Effector CD4-positive, alpha-beta T cell (primary cell): ENCODE results near the gene ADAMTS17.

Experiments
- DNase-seq: peaks from one replicate; pipeline ENCODE4 v3.0.0-alpha.2; 2020

ADAMTS17 gene

GRCh38 chr15:100308608-100309007, 33.2 kb downstream of the ADAMTS17 start:
- no peak for DNase-seq

GRCh38 chr15:100308213-100308600, 33.6 kb downstream of the ADAMTS17 start:
- DNase-seq: no peak

DNA sequence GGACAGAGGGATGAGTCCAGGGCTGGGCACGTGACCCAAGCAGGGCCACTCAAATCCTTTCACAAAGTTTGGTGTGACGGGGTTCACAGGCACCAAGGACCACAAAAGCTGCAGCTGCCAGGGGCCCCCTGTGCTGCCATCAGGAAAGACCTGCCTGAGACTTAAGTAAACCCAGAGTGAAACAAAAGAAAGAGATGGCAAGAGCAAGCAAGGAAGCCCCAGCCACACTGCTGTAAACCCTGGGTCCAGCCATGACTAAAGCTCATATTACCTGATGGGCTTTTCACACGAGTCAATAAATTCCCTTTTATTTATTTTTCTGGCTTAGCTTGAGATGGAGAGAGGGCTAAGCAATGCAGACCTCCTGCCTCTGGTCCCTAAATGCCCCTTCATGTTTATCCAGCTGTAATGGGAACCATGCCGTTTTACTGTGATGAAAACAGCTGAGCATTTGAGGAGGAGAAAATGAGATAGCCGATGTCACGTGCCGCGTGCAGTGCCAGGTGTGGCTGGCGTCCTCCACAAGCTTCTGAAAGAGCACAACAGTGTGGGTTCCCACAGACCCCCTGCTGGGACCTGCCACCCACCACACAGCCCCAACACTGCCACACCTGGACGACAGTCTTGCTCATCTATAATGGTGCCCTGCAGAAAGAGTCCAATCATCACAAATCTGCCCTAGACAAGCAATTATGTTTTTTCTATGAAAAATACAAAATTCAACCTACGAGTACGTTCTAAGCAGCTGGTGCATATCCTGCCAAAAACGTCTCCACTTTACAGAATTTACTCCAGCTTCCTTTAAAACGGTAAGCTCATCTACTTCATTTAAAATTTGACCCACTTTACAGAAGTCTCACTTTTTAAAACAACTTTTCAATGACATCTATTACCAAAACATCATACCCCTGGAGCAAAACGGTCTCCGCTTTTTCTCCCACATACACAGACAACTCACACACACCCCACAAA, 34.2 kb downstream of the ADAMTS17 start:
- DNase-seq: no peak

DNA sequence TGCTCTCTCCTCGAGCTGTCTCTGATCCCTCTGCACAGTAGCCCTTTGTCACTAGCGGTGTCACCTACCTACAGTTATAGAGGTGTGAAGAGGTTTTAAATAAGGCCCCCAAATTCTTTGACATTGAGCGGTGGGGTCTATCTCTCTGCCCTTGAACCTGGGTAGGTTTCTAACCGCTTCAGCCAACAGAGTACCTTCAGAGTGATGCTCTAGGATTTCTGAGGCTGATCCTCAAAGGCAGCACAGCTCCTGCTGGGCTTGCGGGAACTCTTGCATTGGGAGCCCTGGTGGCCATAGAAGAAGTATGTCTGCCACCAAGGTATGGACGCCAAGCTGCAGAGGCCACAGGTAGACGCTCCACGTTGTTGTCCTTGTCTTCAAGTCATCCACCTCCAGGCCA, 35.7 kb downstream of the ADAMTS17 start:
- no peak for DNase-seq

DNA sequence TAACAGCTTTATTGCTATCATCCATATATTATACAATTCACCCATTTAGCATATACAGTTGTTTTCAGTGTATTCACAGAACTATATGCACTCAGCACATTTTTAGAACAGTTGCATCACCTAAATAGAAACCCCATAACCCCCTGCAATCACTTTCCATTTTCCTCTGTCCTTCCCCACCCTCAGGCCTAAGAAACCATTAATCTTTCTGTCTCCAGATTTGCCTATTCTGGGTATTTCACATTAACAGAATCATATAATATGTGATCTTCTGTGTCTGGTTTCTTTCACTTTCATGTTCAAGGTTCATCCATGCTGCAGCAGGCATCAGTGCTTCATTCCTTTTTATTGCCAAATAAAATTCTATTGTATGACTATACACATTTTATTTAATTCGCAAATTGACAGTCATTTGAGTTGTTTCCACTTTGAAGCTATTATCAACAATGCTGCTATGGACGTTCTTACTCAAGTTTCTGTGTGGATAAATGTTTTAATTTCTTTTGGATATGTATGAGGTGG, 39.8 kb downstream of the ADAMTS17 start:
- no peak for DNase-seq

DNA sequence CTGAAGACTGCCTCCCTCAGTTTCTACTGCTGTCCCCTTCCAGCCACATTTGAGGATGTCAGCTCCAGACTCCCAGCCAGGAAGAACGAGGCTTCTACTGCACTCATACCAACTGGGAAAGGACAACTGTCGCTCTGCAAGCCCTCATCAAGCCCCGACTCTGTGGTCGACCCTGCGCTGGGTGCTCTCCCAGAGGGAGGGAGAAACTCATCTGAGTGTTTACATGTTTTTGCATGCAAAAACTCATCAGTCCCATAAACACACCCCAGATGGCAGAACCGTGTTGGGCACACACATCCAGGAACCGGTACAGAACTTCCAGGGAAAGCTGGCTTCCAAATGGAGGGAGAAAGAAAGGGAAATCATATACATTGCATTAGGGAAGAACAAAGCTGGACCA, 43.5 kb downstream of the ADAMTS17 start:
- DNase-seq: no peak

DNA sequence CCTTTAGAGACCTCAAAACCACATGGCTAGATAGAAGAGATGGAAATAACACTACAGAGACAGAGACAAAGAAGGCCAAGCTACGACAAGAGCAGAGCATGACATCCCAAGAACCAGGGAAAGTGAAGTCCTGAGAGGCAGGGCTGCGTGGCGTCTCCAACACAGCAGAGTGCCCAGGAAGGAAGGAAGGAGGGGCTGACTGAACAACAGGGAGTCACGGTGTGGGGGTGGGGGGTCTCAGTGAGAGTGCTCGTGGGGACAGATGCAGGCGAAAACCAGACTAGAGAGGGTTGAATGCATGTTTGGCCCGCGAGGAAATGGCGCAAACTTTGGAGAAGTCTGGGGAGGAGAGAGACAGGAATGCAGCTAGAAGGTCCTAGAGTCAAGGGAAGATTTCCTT, 44.0 kb downstream of the ADAMTS17 start:
- DNase-seq: no peak

GRCh38 chr15:100295939-100296565, 45.7 kb downstream of the ADAMTS17 start:
- no peak for DNase-seq

GRCh38 chr15:100292010-100292409, 49.8 kb downstream of the ADAMTS17 start:
- DNase-seq: no peak

GRCh38 chr15:100291106-100291505, 50.7 kb downstream of the ADAMTS17 start:
- no peak for DNase-seq

DNA sequence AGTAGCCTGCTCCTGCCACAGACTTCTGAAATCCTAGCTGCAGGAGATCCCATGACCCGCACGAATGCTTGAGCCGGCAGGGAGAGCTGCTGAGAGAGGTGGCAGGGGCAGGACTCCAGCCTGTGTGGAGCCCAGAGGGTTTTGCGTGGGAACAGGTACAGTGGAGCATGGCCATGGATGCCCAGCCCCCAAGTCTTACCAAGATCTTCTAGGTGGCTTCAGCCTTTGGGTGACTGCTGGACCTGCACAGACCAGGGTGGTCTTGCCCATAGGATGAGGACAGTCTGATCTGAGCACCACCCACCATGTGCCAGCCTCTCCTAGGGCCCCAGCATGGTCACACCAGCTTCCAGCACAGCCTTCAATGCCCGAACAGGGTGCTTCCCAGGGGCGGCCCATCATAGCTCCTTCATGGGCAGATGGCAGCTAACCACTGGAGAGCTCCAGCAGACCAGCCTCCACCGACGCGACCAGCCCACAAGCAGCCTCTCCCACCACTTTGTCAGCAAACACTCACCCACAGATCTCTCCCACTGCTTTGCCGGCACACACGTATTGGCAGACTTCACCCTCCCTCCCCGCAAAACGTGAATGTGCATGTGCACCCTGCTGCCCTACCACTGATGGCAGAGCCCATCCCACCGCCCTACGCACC, 56.0 kb downstream of the ADAMTS17 start:
- DNase-seq: no peak

DNA sequence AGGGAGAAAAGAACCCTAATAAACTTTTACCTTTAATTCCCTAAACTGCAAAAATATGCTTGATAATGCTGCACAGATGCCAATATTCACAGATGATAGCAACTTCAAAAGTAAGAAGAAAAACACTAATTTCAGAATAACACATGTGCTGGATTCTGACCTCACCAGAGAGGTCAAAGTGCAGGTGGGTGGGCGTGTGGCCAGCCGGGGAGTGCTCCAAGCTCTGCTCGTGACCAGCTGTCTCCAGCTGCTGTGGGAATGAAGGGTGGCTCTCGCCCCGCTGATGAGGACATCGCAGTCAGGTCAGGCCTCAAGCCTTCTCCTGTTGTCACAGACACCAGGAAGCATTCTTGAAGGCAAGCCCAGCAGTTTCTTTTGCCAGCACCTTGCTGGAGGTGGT, 57.1 kb downstream of the ADAMTS17 start:
- DNase-seq: no peak

- no peak for DNase-seq
Measured at GRCh38 chr15:100284191-100284590, 57.6 kb downstream of the ADAMTS17 start.

GRCh38 chr15:100281096-100281917, 60.5 kb downstream of the ADAMTS17 start:
- DNase-seq: no peak

DNA sequence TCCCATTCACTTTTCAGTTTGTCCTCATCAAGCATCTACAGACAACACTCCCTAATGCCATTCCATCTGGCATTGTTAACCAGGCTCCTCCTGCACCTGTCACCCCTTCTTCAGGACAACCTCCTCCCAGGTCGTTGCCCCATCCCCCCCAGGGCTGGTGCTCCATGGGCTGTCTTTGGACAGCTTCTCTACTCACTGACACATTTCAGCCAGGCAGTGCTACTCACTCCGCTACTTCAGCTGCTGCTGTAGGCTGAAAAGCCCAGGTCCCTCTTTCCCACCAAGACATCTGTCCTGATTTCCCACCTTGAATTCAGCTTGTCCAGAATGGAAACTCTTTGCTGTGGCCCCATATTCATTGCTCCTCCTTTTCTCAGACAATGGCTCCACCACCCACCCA, 61.9 kb downstream of the ADAMTS17 start:
- no peak for DNase-seq

DNA sequence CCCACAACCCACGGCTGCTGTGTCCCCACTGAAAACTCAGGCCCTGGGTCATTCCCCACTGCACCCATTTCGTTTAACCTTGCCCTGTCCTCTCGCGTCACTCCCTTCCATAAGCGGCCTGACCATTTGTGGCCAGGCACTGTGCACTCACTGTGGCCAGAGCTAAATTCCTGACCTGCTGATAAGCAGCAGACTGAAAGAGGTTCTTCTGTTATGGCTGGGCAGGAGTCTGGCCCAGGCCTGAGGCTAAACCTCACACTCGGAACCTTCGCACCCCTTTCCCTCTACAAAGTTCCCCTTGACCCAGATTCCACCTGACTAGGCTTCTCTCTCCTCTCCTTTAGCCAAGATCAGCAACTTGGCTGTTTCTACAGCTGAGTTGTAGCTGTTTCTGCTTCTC, 62.3 kb downstream of the ADAMTS17 start:
- DNase-seq: no peak

DNA sequence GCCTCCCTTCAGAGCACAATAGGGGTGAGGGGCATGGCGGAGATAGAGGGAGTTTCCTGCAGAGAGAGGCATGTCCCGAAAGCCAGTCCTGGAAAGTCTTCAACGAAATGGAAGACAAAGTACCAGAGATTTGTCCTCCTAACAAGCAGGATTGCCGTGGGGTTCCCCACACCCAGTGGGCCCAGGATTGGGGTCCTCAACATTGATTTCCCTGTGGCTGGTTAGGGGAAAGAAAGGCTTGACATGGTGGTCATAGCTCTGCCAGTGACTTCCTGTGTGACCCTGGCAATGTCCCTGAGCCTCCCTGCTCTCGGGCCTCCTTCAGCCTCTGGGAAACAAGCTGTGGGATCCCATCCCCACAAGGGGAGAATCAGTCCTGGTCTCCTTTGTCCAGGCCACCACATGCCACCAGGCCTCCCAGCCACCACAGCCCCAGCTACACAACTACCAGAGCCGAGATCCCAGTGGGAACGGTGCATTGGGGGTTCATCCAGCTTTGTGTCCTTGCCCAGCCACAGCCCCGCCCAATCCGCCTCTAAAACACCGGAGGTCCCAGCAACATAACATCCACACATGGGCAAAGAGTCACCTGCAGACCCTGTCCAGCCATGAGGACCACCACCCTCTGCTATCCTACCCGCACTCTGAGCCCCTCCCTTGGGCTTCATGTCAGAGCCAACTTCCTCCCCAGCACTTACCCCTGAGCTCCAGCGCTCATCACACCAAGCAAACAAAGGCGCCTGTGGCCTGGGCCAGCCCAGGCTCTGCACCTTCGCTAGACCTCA, 63.0 kb downstream of the ADAMTS17 start:
- no peak for DNase-seq

DNA sequence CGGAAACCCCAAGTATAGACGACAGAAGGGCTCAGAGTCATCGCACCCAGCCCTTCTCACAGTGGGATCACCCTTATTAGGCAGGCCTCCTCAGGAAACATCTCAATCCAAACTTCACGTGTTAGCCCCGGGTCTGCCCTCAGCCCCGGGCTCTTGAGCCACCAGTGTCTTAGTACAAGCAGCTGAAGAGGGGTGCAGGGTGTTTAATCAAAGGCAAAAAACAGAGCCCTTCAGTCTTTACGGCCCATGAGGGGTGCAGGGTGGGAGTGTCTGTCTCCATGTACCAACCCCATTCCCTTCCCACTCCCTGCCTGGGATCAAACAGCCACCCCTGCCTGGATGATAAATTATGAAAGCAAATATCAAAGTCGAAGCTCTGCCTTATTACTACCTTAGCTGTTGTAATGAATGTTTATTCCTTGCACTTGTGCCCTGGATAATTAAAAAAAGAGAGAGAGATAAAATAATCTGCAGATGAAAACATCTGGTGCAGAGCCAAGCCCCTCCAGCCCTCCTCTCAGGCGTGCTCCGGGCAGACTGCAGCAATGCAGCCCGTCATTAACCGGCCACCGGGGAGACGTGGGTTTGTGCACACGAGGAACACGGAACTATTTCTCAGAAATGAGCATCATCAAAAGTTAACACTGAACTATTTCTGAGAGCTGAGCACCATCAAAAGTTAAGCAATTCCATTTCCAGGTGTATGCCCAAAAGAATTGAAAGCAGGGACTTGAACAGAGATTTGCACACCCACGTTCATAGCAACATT, 64.5 kb downstream of the ADAMTS17 start:
- DNase-seq: no peak

- DNase-seq: no peak
Measured at GRCh38 chr15:100276506-100276905, 65.3 kb downstream of the ADAMTS17 start.

DNA sequence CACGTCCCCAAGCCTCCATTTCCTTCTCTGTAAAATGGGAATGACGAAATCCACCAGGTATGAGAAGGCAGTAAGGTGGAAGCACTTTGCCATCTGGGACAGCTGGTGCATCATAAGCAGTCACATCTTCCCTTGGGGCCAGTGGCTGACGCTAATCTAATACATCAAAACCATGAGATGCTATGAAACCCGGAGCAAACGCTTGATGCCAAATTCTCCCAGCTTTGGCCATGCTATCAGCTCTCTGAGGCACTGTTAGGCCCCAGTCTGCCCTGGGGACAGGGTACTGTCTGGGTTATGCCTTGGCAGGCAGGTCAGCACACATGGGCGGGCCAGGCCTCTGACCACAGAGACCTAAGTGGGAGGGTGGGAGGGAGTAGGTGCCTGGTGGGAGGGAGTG, 66.1 kb downstream of the ADAMTS17 start:
- no peak for DNase-seq

DNA sequence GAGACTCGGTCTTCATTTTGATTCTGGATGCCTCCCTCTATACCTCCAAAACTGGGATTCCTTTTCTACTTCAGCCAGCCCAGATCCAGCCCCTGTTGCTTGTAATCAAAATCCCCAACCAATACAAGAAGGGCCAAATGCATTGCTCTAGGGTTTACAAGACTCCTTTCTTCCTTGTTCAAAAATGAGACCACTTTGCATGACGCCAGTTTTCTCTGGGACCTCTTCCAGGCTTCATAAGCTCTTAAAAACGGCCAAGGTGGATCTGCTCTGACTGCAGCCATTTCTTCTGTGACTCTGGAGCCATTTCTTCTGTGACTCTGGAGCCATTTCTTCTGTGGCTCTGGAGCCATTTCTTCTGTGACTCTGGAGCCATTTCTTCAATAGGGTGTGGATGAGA, 71.9 kb downstream of the ADAMTS17 start:
- no peak for DNase-seq
